Lung (tissue), 12 donors: ENCODE data around the gene EPPIN. TPM values are rescaled to one million over a fixed set of nuclear protein-coding genes. Genes with fewer than 3 reads are reported as not detected.

Source experiments
- ATAC-seq: fragments of 200-7000 bp; cut with Tn5 transposase; one replicate; pipeline ENCODE4 v1.9.1; 2020; ENCODE audit warnings: moderate number of reproducible peaks; ENCODE audit not compliant: insufficient read depth, low FRiP score
- DNase-seq, 3 donors: peaks; one replicate each; pipeline ENCODE4 v3.0.0-alpha.2; 2013 to 2017
- H3K27ac ChIP-seq, 2 donors: one replicate each; pipeline ENCODE4 v1.5.1; 2013; ENCODE audit warnings: mild to moderate bottlenecking in 2 of 2, moderate library complexity in 2 of 2, control low read depth in 1 of 2, inconsistent platforms in 1 of 2, low read depth in 1 of 2, low read length in 1 of 2
- H3K27me3 ChIP-seq, 3 donors: one replicate each; pipeline ENCODE4 v1.5.1; 2013; ENCODE audit warnings: low read length in 2 of 3; ENCODE audit not compliant: control insufficient read depth in 3 of 3, insufficient read depth in 3 of 3
- H3K36me3 ChIP-seq, 4 donors: one replicate each; pipeline ENCODE4 v1.5.1; 2013; ENCODE audit warnings: low read length in 4 of 4, mild to moderate bottlenecking in 1 of 4, moderate library complexity in 1 of 4; ENCODE audit not compliant: control insufficient read depth in 4 of 4, insufficient read depth in 4 of 4
- H3K4me1 ChIP-seq, 5 donors: one replicate each; pipeline ENCODE4 v1.5.1; 2013; ENCODE audit warnings: low read length in 5 of 5, mild to moderate bottlenecking in 2 of 5, moderate library complexity in 1 of 5; ENCODE audit not compliant: control insufficient read depth in 5 of 5, insufficient read depth in 5 of 5
- H3K4me3 ChIP-seq: one replicate; pipeline ENCODE4 v1.5.1; 2013; ENCODE audit warnings: mild to moderate bottlenecking, control low read depth, moderate library complexity
- H3K9ac ChIP-seq, 2 donors: one replicate each; pipeline ENCODE4 v1.5.1; 2013; ENCODE audit warnings: low read length in 2 of 2, control low read depth in 1 of 2; ENCODE audit not compliant: insufficient read depth in 1 of 2
- H3K9me3 ChIP-seq, 4 donors: one replicate each; pipeline ENCODE4 v1.5.1; 2013; ENCODE audit warnings: low read length in 3 of 4, mild to moderate bottlenecking in 1 of 4, moderate library complexity in 1 of 4; ENCODE audit not compliant: control insufficient read depth in 4 of 4, insufficient read depth in 3 of 4
- WGBS, 2 donors: extraction: QIAGEN DNeasy Blood & Tissue Kit; methylation state at CpG; one replicate each; pipeline ENCODE4 v1.1.7; 2013; 5-methylcytosine and 5-hydroxymethylcytosine counted together
- polyA plus RNA-seq, 2 donors: library from polyadenylated mRNA; stranded (reverse); fragments of 200-250 nt; gene quantifications; one replicate each; pipeline ENCODE4 v1.2.1, GENCODE V29; 2013
- total RNA-seq, 2 donors: library from RNA; depleted of rRNA in 1 of 2; stranded (reverse); fragments of >200 nt in 1 of 2; gene quantifications; one replicate each; pipeline ENCODE4 v1.2.1, GENCODE V29; 2014 to 2021
- TF ChIP-seq, protein P1 (sequence below): IDR thresholded peaks from 2 replicates; pipeline ENCODE4 v1.5.1; 2012; ENCODE audit warnings: mild to moderate bottlenecking; ENCODE audit errors: control extremely low read depth, extremely low read depth
- donor health status: control.
- donor health status: control.
- donor health status: Bipolar disorder and iron deficiency.
- donor health status: healthy.
- donor health status: DM: yes; HTN: yes; CAD: no.

Gene EPPIN
- total and polyA plus RNA-seq, 4 donors: 0.09 to 1.3 (median 0.33) TPM

DNA sequence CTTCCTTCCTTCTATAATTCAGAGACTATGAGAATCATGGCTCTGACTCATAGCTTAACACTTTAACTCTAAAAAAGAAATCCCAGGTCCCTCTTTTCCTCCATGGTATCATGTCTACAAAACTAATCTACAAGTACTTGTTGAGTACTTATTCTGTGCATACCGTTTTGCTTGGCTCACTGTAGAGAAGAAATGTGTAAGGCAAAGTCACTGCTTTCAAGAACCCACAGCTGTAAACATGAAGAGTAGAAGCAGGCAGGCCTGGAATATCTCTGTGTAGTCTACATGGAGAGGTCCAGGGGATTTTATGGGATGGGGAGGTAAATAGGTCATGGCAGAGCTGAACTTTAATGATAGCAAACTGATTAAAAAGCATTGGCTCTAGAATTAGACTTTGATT is 45.6 kb downstream of the EPPIN start:
- no peak overlapping the region for H3K27ac ChIP-seq
- DNase-seq: peak in 1 of 3 donors; percentile 25
- no peak overlapping the region for H3K4me3 ChIP-seq
- H3K27me3 ChIP-seq: peaks cover 0 to 3% (median 0%) of the 10 kb centered on the region in 3 donors
- no peaks in the 10 kb centered on the region for H3K36me3 ChIP-seq
- TF ChIP-seq, protein P1, sequence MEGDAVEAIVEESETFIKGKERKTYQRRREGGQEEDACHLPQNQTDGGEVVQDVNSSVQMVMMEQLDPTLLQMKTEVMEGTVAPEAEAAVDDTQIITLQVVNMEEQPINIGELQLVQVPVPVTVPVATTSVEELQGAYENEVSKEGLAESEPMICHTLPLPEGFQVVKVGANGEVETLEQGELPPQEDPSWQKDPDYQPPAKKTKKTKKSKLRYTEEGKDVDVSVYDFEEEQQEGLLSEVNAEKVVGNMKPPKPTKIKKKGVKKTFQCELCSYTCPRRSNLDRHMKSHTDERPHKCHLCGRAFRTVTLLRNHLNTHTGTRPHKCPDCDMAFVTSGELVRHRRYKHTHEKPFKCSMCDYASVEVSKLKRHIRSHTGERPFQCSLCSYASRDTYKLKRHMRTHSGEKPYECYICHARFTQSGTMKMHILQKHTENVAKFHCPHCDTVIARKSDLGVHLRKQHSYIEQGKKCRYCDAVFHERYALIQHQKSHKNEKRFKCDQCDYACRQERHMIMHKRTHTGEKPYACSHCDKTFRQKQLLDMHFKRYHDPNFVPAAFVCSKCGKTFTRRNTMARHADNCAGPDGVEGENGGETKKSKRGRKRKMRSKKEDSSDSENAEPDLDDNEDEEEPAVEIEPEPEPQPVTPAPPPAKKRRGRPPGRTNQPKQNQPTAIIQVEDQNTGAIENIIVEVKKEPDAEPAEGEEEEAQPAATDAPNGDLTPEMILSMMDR: no peak
- peak; percentile 77 for ATAC-seq
- H3K9ac ChIP-seq: no peak overlapping the region
- H3K9me3 ChIP-seq: peaks cover 0 to 2% (median 0%) of the 10 kb centered on the region in 4 donors
- peaks cover 0 to 3% (median 0%) of the 10 kb centered on the region in 5 donors for H3K4me1 ChIP-seq
- WGBS, 2 donors: 61 to 69% methylated on average over 1 of the region's 1 CpG

DNA sequence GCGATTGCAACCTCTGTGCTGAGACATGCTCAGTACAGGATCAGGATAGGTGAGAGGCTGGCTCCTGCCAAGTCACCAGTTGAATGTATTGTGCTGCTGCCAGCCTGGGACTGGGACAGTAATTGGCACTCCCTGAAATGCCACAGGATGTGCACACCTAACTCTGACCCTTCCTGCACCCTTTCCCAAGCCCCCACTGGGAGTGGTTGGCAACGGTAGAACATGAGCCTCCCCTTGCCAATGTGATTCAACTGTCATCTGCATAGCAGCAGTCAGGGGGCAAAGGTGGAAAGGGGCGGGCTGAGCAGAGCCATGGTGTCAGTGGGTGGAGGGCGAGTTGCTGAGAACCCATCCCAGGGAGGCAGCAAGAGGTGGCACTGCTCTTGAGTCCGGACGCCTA is 47.2 kb downstream of the EPPIN start:
- peaks cover 0 to 3% (median 0%) of the 10 kb centered on the region in 5 donors for H3K4me1 ChIP-seq
- H3K9me3 ChIP-seq: peaks cover 0 to 4% (median 0%) of the 10 kb centered on the region in 4 donors
- no peak overlapping the region for H3K27ac ChIP-seq
- H3K9ac ChIP-seq: no peak overlapping the region
- peaks cover 0 to 3% (median 0%) of the 10 kb centered on the region in 3 donors for H3K27me3 ChIP-seq
- 73 to 75% methylated on average over 6 of the region's 6 CpGs for WGBS, 2 donors
- DNase-seq (no peak), ATAC-seq (no peak)
- H3K4me3 ChIP-seq: no peak overlapping the region
- no peaks in the 10 kb centered on the region for H3K36me3 ChIP-seq
- TF ChIP-seq, protein P1: no peak

GRCh38 chr20:45497971-45498494 is 49.2 kb downstream of the EPPIN start:
- Histone ChIP-seq H3K4me3 (no peak overlapping the region), H3K27ac (no peak overlapping the region), H3K36me3 (no peaks in the 10 kb centered on the region), H3K27me3 (peaks cover 0 to 3% (median 0%) of the 10 kb centered on the region in 3 donors), H3K9ac (no peak overlapping the region), H3K4me1 (peaks cover 0 to 3% (median 0%) of the 10 kb centered on the region in 5 donors), H3K9me3 (peaks cover 0 to 2% (median 0%) of the 10 kb centered on the region in 4 donors)
- TF ChIP-seq, protein P1: no peak
- no peak for ATAC-seq
- no peak for DNase-seq
- WGBS, 2 donors: 82 to 86% methylated on average over 3 of the region's 3 CpGs

GRCh38 chr20:45496166-45496565 is 51.0 kb downstream of the EPPIN start:
- no peak overlapping the region for H3K4me3 ChIP-seq
- DNase-seq: no peak
- H3K36me3 ChIP-seq: no peaks in the 10 kb centered on the region
- peaks cover 0 to 2% (median 0%) of the 10 kb centered on the region in 4 donors for H3K9me3 ChIP-seq
- peaks cover 0 to 3% (median 0%) of the 10 kb centered on the region in 3 donors for H3K27me3 ChIP-seq
- ATAC-seq: no peak
- TF ChIP-seq, protein P1: no peak
- H3K4me1 ChIP-seq: peaks cover 0 to 3% (median 0%) of the 10 kb centered on the region in 5 donors
- no peak overlapping the region for H3K9ac ChIP-seq
- no peak overlapping the region for H3K27ac ChIP-seq
- WGBS, 2 donors: 70 to 71% methylated on average over 3 of the region's 3 CpGs
